OCI-LY1 (cell line): ENCODE results near the gene PRPF38A.
"Not testable (repeated sequence)": the region's sequence is repeated elsewhere in the genome, so short reads cannot be mapped to it uniquely, and the experiment has no call there.

ENCODE experiments used
- H2AFZ ChIP-seq: fragments of 200-600 bp; sonication (generic), shearing (Covaris generic); 2 replicates; pipeline ENCODE4 v1.6.0; 2014; ENCODE audit warnings: antibody characterized with exemption, mild to moderate bottlenecking, low read length
- H3F3A ChIP-seq: fragments of 200-600 bp; sonication (generic), shearing (Covaris generic); 2 replicates; pipeline ENCODE4 v1.6.0; 2014; ENCODE audit warnings: mild to moderate bottlenecking, antibody characterized with exemption, low read length, moderate library complexity; ENCODE audit not compliant: insufficient read depth
- H3K27ac ChIP-seq: fragments of 200-600 bp; sonication (generic); 2 replicates; pipeline ENCODE4 v1.5.1; 2014; ENCODE audit warnings: low read length, mixed run types, mild to moderate bottlenecking, low read depth; ENCODE audit not compliant: poor library complexity, severe bottlenecking
- H3K27me3 ChIP-seq: fragments of 200-600 bp; sonication (generic); 2 replicates; pipeline ENCODE4 v1.6.0; 2014; ENCODE audit warnings: antibody characterized with exemption, mild to moderate bottlenecking, low read length, moderate library complexity; ENCODE audit not compliant: insufficient read depth
- H3K36me3 ChIP-seq: fragments of 200-600 bp; sonication (generic); 2 replicates; pipeline ENCODE4 v1.6.1; 2014; ENCODE audit warnings: mild to moderate bottlenecking, antibody characterized with exemption, low read length, moderate library complexity, mixed read lengths; ENCODE audit not compliant: insufficient read depth
- H3K4me1 ChIP-seq: fragments of 200-600 bp; sonication (generic); 2 replicates; pipeline ENCODE4 v1.5.1; 2014; ENCODE audit warnings: mild to moderate bottlenecking, low read length, moderate library complexity; ENCODE audit not compliant: insufficient read depth, severe bottlenecking
- H3K4me2 ChIP-seq: fragments of 200-600 bp; sonication (generic), shearing (Covaris generic); 2 replicates; pipeline ENCODE4 v1.6.1; 2014; ENCODE audit warnings: low read length
- H3K4me3 ChIP-seq: fragments of 200-600 bp; sonication (generic); 2 replicates; pipeline ENCODE4 v1.5.1; 2014; ENCODE audit warnings: low read length, low read depth, mild to moderate bottlenecking, mixed read lengths; ENCODE audit not compliant: poor library complexity, severe bottlenecking
- H3K79me2 ChIP-seq: fragments of 200-600 bp; shearing (Covaris generic); 2 replicates; pipeline ENCODE4 v1.6.1; 2016; ENCODE audit warnings: mixed run types, low read length, mixed read lengths; ENCODE audit not compliant: insufficient read depth
- H3K9ac ChIP-seq: fragments of 200-600 bp; sonication (generic), shearing (Covaris generic); 2 replicates; pipeline ENCODE4 v1.6.1; 2014; ENCODE audit warnings: mild to moderate bottlenecking, low read length, mixed read lengths
- H3K9me2 ChIP-seq: fragments of 200-600 bp; sonication (generic), shearing (Covaris generic); 2 replicates; pipeline ENCODE4 v1.6.1; 2014; ENCODE audit warnings: low read depth, mild to moderate bottlenecking, low read length, mixed read lengths
- H3K9me3 ChIP-seq: fragments of 200-600 bp; shearing (Covaris generic); 2 replicates; pipeline ENCODE4 v1.6.1; 2014; ENCODE audit warnings: low read length, mixed read lengths
- H4K20me1 ChIP-seq: fragments of 200-600 bp; sonication (generic), shearing (Covaris generic); 2 replicates; pipeline ENCODE4 v1.6.0; 2016; ENCODE audit warnings: mild to moderate bottlenecking, low read length; ENCODE audit not compliant: insufficient read depth
- CTCF ChIP-seq: fragments of 200-600 bp; sonication (generic), shearing (Covaris generic); IDR thresholded peaks from 2 replicates; pipeline ENCODE4 v1.5.1; 2017; ENCODE audit warnings: mild to moderate bottlenecking, antibody characterized with exemption, low read length, moderate library complexity, mixed read lengths
- EZH2 ChIP-seq: fragments of 200-600 bp; sonication (generic), shearing (Covaris generic); IDR thresholded peaks from 2 replicates; pipeline ENCODE4 v1.8.0; 2017; ENCODE audit warnings: borderline replicate concordance, mixed run types, mild to moderate bottlenecking, antibody characterized with exemption, low read length, moderate library complexity, mixed read lengths

Gene PRPF38A

GRCh38 chr1:52367272-52367671, 37.1 kb upstream of the PRPF38A start:
- no peaks in the 10 kb centered on the region for H3K27me3 ChIP-seq
- no peak overlapping the region; the same call in 1 of the 2 replicates for H3K4me2 ChIP-seq
- peaks cover 36% of the 10 kb centered on the region for H3K4me1 ChIP-seq
- no peaks in the 10 kb centered on the region for H3K9me2 ChIP-seq
- peaks cover 13% of the 10 kb centered on the region for H3K36me3 ChIP-seq
- peak overlapping the region; percentile 65 for H3K27ac ChIP-seq
- peaks cover 5% of the 10 kb centered on the region; the same call in 1 of the 2 replicates for H3K79me2 ChIP-seq
- no peak overlapping the region for H3K4me3 ChIP-seq
- H2AFZ ChIP-seq: no peak overlapping the region
- no peaks in the 10 kb centered on the region for H3F3A ChIP-seq
- no peaks in the 10 kb centered on the region for H3K9me3 ChIP-seq
- no peak overlapping the region for H3K9ac ChIP-seq
- H4K20me1 ChIP-seq: no peaks in the 10 kb centered on the region
- no peak for TF ChIP-seq CTCF
- TF ChIP-seq EZH2: no peak

- no peaks in the 10 kb centered on the region for H3K27me3 ChIP-seq
- H3K36me3 ChIP-seq: peaks cover 19% of the 10 kb centered on the region
- peak overlapping the region; percentile 56 for H3K4me2 ChIP-seq
- H2AFZ ChIP-seq: no peak overlapping the region
- H4K20me1 ChIP-seq: no peaks in the 10 kb centered on the region
- peak overlapping the region; percentile 59 for H3K4me3 ChIP-seq
- H3K9ac ChIP-seq: peak overlapping the region; percentile 62
- no peaks in the 10 kb centered on the region for H3K9me2 ChIP-seq
- TF ChIP-seq CTCF: no peak; the same call in 1 of the 2 replicates
- no peak for TF ChIP-seq EZH2
- H3K79me2 ChIP-seq: peaks cover 5% of the 10 kb centered on the region; the same call in 1 of the 2 replicates
- no peaks in the 10 kb centered on the region for H3F3A ChIP-seq
- peak overlapping the region; percentile 68 for H3K27ac ChIP-seq
- no peaks in the 10 kb centered on the region for H3K9me3 ChIP-seq
- peaks cover 36% of the 10 kb centered on the region for H3K4me1 ChIP-seq
These were observed 35.8 kb upstream of the PRPF38A start for GRCh38 chr1:52368383-52369172.

DNA sequence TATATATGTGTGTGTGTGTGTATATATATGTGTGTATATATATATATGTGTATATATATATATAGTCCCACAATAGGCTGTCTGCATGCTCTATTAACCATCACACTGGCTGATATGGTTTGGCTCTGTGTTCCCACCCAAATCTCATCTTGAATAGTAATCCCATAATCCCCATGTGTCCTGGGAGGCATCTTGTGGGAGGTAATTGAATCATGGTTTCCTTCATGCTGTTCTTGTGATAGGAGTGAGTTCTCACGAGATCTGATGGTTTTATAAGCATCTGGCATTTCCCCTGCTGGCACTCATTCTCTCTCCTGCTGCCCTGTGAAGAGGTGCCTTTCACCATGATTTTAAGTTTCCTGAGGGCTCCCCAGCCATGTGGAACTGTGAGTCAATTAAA, 34.6 kb upstream of the PRPF38A start:
- H3K27me3 ChIP-seq, H3K4me2 ChIP-seq, H3K27ac ChIP-seq, H3K79me2 ChIP-seq, H3K9me3 ChIP-seq, H3F3A ChIP-seq, H3K9ac ChIP-seq, H3K4me3 ChIP-seq, H3K9me2 ChIP-seq, H2AFZ ChIP-seq, H4K20me1 ChIP-seq: not testable (repeated sequence)
- H3K36me3 ChIP-seq: peaks cover 25% of the 10 kb centered on the region
- peaks cover 29% of the 10 kb centered on the region for H3K4me1 ChIP-seq

- Histone ChIP-seq H3K79me2 (no peaks in the 10 kb centered on the region), H3K4me1 (no peaks in the 10 kb centered on the region), H4K20me1 (no peaks in the 10 kb centered on the region), H3K9me2 (no peaks in the 10 kb centered on the region), H3F3A (no peaks in the 10 kb centered on the region), H3K9ac (no peak overlapping the region), H2AFZ (no peak overlapping the region), H3K27me3 (no peaks in the 10 kb centered on the region), H3K9me3 (no peaks in the 10 kb centered on the region), H3K36me3 (peaks cover 97% of the 10 kb centered on the region), H3K27ac (no peak overlapping the region), H3K4me3 (no peak overlapping the region), H3K4me2 (no peak overlapping the region)
- TF ChIP-seq EZH2 (no peak), CTCF (no peak)
These were observed 19.0 kb upstream of the PRPF38A start for GRCh38 chr1:52385376-52385775.
